ENCODE data around the gene AGGF1.

DNA sequence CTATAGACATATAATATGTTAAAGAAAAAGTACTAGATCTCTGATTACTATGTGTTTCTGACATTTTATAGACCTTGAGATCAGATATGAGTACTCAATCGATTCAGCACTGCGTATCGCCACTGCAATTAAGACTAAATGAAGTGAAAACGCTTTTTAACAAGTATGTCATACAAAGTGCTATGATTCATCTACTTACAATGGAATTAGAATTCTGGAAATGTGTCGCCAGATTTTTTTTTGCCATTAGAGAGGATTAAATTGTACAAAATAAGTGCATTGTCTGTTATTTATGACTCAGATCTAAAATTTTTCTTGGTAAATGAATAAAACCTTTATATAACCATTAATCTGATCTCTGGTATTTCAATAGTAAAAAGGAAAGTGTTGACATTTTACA lies 20.0 kb upstream of the AGGF1 start:
- TF ChIP-seq, protein P1, sequence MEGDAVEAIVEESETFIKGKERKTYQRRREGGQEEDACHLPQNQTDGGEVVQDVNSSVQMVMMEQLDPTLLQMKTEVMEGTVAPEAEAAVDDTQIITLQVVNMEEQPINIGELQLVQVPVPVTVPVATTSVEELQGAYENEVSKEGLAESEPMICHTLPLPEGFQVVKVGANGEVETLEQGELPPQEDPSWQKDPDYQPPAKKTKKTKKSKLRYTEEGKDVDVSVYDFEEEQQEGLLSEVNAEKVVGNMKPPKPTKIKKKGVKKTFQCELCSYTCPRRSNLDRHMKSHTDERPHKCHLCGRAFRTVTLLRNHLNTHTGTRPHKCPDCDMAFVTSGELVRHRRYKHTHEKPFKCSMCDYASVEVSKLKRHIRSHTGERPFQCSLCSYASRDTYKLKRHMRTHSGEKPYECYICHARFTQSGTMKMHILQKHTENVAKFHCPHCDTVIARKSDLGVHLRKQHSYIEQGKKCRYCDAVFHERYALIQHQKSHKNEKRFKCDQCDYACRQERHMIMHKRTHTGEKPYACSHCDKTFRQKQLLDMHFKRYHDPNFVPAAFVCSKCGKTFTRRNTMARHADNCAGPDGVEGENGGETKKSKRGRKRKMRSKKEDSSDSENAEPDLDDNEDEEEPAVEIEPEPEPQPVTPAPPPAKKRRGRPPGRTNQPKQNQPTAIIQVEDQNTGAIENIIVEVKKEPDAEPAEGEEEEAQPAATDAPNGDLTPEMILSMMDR (IDR thresholded peaks at IDR 0.05) = no peak
- TF ChIP-seq EP300 (IDR thresholded peaks at IDR 0.05) = no peak

All from ovary (tissue), 3 donors.